ENCODE measurements around the gene DRICH1. TPM values are rescaled to one million over a fixed set of nuclear protein-coding genes. Genes with fewer than 3 reads are reported as not detected.

The DRICH1 gene
- total and polyA plus RNA-seq, 2 of the 8 experiments (the other 6 are each of a cell fraction or from before 2014, with no cell fraction given), result 0.21 to 0.28 TPM

- H4K20me1 ChIP-seq (replicated peaks in 1 of 2; ENCODE audit: control insufficient read depth in 1 of 2, insufficient read depth in 2 of 2, low read length in 2 of 2), result peaks cover 0 to 3% of the 10 kb centered on the region in 2 experiments
- 85% methylated on average over 4 of the region's 4 CpGs; no CpG with 5 or more reads in 1 of the 2 experiments for WGBS, 2 experiments (ENCODE audit: extremely low coverage in 1 of 2, insufficient coverage in 1 of 2, insufficient read length in 1 of 2, insufficient replicate concordance in 2 of 2, low coverage in 1 of 2, low lambda C conversion rate in 2 of 2, missing lambda C conversion rate in 1 of 2)
- POLR2A ChIA-PET (ENCODE audit: partially characterized antibody), result no interaction called here
- no peak overlapping the region for H4K5ac ChIP-seq (ENCODE audit: insufficient read length, low read depth, low read length)
- no peak overlapping the region for H2BK120ac ChIP-seq (replicated peaks; ENCODE audit: low read depth, low read length)
- no peak overlapping the region for H2BK12ac ChIP-seq (ENCODE audit: low read depth, low read length)
- H3K9me3 ChIP-seq (ENCODE audit: insufficient read depth in 2 of 2, low read depth in 1 of 2, low read length in 1 of 2), result no peaks in the 10 kb centered on the region
- CTCF ChIA-PET (ENCODE audit: partially characterized antibody), result no interaction called here
- no peak overlapping the region for H3K56ac ChIP-seq (replicated peaks; ENCODE audit: insufficient read length, low read depth, low read length)
- no peaks in the 10 kb centered on the region for H3K79me2 ChIP-seq (ENCODE audit: control insufficient read depth in 1 of 2, insufficient read depth in 2 of 2, low read length in 2 of 2)
- no peak overlapping the region for H3K9ac ChIP-seq (replicated peaks in 1 of 4; ENCODE audit: extremely low read depth in 1 of 4, low read depth in 3 of 4, low read length in 3 of 4)
- no peak overlapping the region for H4K91ac ChIP-seq (replicated peaks; ENCODE audit: insufficient read length, low read length)
- H4K8ac ChIP-seq (ENCODE audit: extremely low read depth, insufficient read depth, low read length), result no peak overlapping the region
- H3K23ac ChIP-seq (ENCODE audit: insufficient read length), result no peak overlapping the region
- H2BK5ac ChIP-seq (ENCODE audit: low read depth, low read length), result no peak overlapping the region
- peaks cover 4 to 26% (median 15%) of the 10 kb centered on the region in 4 experiments for H3K27me3 ChIP-seq (replicated peaks in 1 of 4; ENCODE audit: control insufficient read depth in 3 of 4, extremely low read depth in 1 of 4, insufficient read depth in 3 of 4, low read length in 3 of 4)
- H3K36me3 ChIP-seq (ENCODE audit: control insufficient read depth in 2 of 4, insufficient read depth in 4 of 4, low read length in 3 of 4), result no peaks in the 10 kb centered on the region
- H2BK20ac ChIP-seq (ENCODE audit: low read length), result no peak overlapping the region
- DNase-seq (ENCODE audit: low read depth in 1 of 2, low spot score in 2 of 2) (no peak), FAIRE-seq (no peak)
- no peak overlapping the region for H3K18ac ChIP-seq (ENCODE audit: extremely low read depth, low read length)
- H3K27ac ChIP-seq (ENCODE audit: low read depth, low read length), result no peak overlapping the region
- TF ChIP-seq ATF3 (IDR thresholded peaks at IDR 0.05; ENCODE audit: insufficient read depth, low read depth, low read length) (no peak), CTCF (IDR thresholded peaks at IDR 0.05; ENCODE audit: control extremely low read depth in 1 of 3, insufficient read depth in 1 of 3, low read depth in 1 of 3, low read length in 3 of 3) (no peak), KDM4A (IDR thresholded peaks at IDR 0.05; ENCODE audit: low read depth, low read length, severe bottlenecking) (no peak), GABPA (IDR thresholded peaks at IDR 0.05; ENCODE audit: borderline replicate concordance, insufficient read depth, low read length) (no peak)
- H3K4me2 ChIP-seq (ENCODE audit: insufficient read depth in 1 of 2, low read depth in 2 of 2, low read length in 2 of 2), result no peak overlapping the region
- H3K79me1 ChIP-seq (ENCODE audit: low read depth, low read length), result no peaks in the 10 kb centered on the region
- H2AK5ac ChIP-seq (ENCODE audit: low read depth, low read length), result no peak overlapping the region
- H2AFZ ChIP-seq (ENCODE audit: low read length), result no peak overlapping the region
- H3K23me2 ChIP-seq (ENCODE audit: low read depth, low read length), result peaks cover 2% of the 10 kb centered on the region; the same call in 1 of the 2 replicates
- H2BK15ac ChIP-seq (ENCODE audit: low read length), result no peak overlapping the region; the same call in 1 of the 2 replicates
- no peak overlapping the region for H3K4ac ChIP-seq (replicated peaks; ENCODE audit: insufficient read length, low read depth, low read length)
- H3K4me1 ChIP-seq (replicated peaks in 1 of 4; ENCODE audit: control insufficient read depth in 3 of 4, insufficient read depth in 4 of 4, low read length in 3 of 4), result peaks cover 0 to 7% (median 5%) of the 10 kb centered on the region in 4 experiments; a peak in 5 of 7 replicates
- H3K4me3 ChIP-seq (ENCODE audit: extremely low read depth in 1 of 4, insufficient read depth in 2 of 4, low read depth in 3 of 4, low read length in 4 of 4), result no peak overlapping the region
- H3K14ac ChIP-seq (ENCODE audit: insufficient read length), result no peak overlapping the region
Observed at GRCh38 chr22:23571486-23571885, 60.6 kb downstream of the DRICH1 start.

Measured in H1 (cell line).